Parathyroid adenoma (tissue), 2 donors: Measurements from ENCODE around the gene NPEPL1.

Experiments used
- H2AFZ ChIP-seq: fragments of 300-600 bp; sonication (generic); one replicate; pipeline ENCODE4 v1.7.0; 2017; ENCODE audit warnings: antibody characterized with exemption, mild to moderate bottlenecking
- H3K27ac ChIP-seq: fragments of 300-600 bp; sonication (generic); one replicate; pipeline ENCODE4 v1.7.0; 2017
- H3K27me3 ChIP-seq: fragments of 300-600 bp; sonication (generic); one replicate; pipeline ENCODE4 v1.7.0; 2017; ENCODE audit warnings: low read length; ENCODE audit not compliant: control insufficient read depth, insufficient read depth
- H3K36me3 ChIP-seq: fragments of 300-600 bp; sonication (generic); one replicate; pipeline ENCODE4 v1.7.0; 2017; ENCODE audit warnings: low read length; ENCODE audit not compliant: control insufficient read depth, insufficient read depth
- H3K4me1 ChIP-seq: fragments of 300-600 bp; sonication (generic); one replicate; pipeline ENCODE4 v1.7.0; 2017; ENCODE audit warnings: control low read depth
- H3K4me2 ChIP-seq: fragments of 300-600 bp; sonication (generic); one replicate; pipeline ENCODE4 v1.7.0; 2017; ENCODE audit warnings: low read length
- H3K4me3 ChIP-seq: fragments of 300-600 bp; sonication (generic); one replicate; pipeline ENCODE4 v1.7.0; 2017; ENCODE audit warnings: low read depth, low read length
- H3K79me2 ChIP-seq: fragments of 300-600 bp; sonication (generic); one replicate; pipeline ENCODE4 v1.7.0; 2017; ENCODE audit warnings: control low read depth
- H3K9ac ChIP-seq: fragments of 300-600 bp; sonication (generic); one replicate; pipeline ENCODE4 v1.7.0; 2017; ENCODE audit warnings: mild to moderate bottlenecking
- H3K9me3 ChIP-seq: fragments of 300-600 bp; sonication (generic); one replicate; pipeline ENCODE4 v1.7.0; 2017; ENCODE audit warnings: low read length; ENCODE audit not compliant: control insufficient read depth
- CTCF ChIP-seq: fragments of 300-600 bp; sonication (generic); IDR thresholded peaks from one replicate; pipeline ENCODE4 v1.7.0; 2017; ENCODE audit warnings: antibody characterized with exemption, mild to moderate bottlenecking
- donor health status: primary hyperparathyroidism.

Gene NPEPL1

GRCh38 chr20:58700121-58700821 is 7.7 kb downstream of the NPEPL1 start:
- TF ChIP-seq CTCF = no peak
- no peaks in the 10 kb centered on the region for H3K27me3 ChIP-seq
- no peaks in the 10 kb centered on the region for H3K9me3 ChIP-seq
- no peak overlapping the region for H3K9ac ChIP-seq
- no peak overlapping the region for H3K27ac ChIP-seq
- H3K4me1 ChIP-seq = no peaks in the 10 kb centered on the region
- H3K4me2 ChIP-seq = no peak overlapping the region
- no peaks in the 10 kb centered on the region for H3K36me3 ChIP-seq
- H3K4me3 ChIP-seq = no peak overlapping the region
- no peak overlapping the region for H2AFZ ChIP-seq
- H3K79me2 ChIP-seq = no peaks in the 10 kb centered on the region

DNA sequence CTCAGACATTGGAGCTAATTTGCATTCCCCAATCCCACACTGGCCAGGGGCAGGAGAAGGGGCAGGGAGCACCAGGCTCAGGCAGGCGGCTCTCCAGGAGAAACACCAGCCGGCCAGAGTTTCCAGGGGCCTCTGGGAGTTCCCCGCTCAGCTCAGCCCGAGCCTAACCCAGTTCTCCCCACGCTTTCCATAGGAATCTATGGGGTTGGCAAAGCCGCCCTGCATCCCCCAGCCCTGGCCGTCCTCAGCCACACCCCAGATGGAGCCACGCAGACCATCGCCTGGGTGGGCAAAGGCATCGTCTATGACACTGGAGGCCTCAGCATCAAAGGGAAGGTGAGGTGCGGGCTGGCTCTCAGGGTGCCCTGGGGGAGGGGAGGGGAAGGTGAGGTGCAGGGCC is 8.2 kb downstream of the NPEPL1 start:
- H3K4me2 ChIP-seq = no peak overlapping the region
- no peaks in the 10 kb centered on the region for H3K36me3 ChIP-seq
- no peak overlapping the region for H3K4me3 ChIP-seq
- TF ChIP-seq CTCF = no peak
- H3K27ac ChIP-seq = no peak overlapping the region
- no peaks in the 10 kb centered on the region for H3K27me3 ChIP-seq
- H3K4me1 ChIP-seq = no peaks in the 10 kb centered on the region
- H3K9ac ChIP-seq = no peak overlapping the region
- no peak overlapping the region for H2AFZ ChIP-seq
- H3K9me3 ChIP-seq = no peaks in the 10 kb centered on the region
- H3K79me2 ChIP-seq = no peaks in the 10 kb centered on the region

- Histone ChIP-seq H3K9me3 (no peaks in the 10 kb centered on the region), H2AFZ (no peak overlapping the region), H3K36me3 (no peaks in the 10 kb centered on the region), H3K27ac (no peak overlapping the region), H3K79me2 (no peaks in the 10 kb centered on the region), H3K9ac (no peak overlapping the region), H3K4me1 (no peaks in the 10 kb centered on the region), H3K27me3 (no peaks in the 10 kb centered on the region), H3K4me3 (no peak overlapping the region), H3K4me2 (no peak overlapping the region)
- no peak for TF ChIP-seq CTCF
Measured at GRCh38 chr20:58701431-58702160, 9.0 kb downstream of the NPEPL1 start.

DNA sequence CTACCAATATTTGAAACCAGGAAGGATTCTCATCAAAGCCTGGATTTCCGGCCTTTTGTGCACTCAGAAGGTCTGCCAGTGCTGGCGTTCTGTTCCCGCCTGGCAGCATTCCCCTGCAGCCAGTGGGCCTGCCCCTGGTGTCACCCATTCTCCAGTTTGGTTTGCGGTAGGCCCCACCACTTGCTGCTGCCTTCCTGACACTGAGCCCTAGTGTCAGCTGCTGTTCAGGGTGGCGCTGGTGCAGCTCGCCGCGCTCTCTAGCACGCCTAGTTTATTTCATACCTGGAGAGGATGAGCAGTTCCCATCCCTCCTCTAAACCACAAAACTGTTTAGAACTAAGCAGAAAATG is 9.5 kb downstream of the NPEPL1 start:
- Histone ChIP-seq H3K36me3 (no peaks in the 10 kb centered on the region), H3K27ac (no peak overlapping the region), H3K79me2 (no peaks in the 10 kb centered on the region), H3K9me3 (no peaks in the 10 kb centered on the region), H3K27me3 (no peaks in the 10 kb centered on the region), H3K4me3 (no peak overlapping the region), H3K9ac (no peak overlapping the region), H2AFZ (no peak overlapping the region), H3K4me1 (no peaks in the 10 kb centered on the region), H3K4me2 (no peak overlapping the region)
- TF ChIP-seq CTCF = no peak
